NCI-H128 (cell line): Measurements from ENCODE around the gene GSTM2.

ENCODE experiments used
- DNase-seq: peaks from one replicate; lab custom pipeline; 2025; ENCODE audit not compliant: unreplicated experiment; lab: John Stamatoyannopoulos, UW

The GSTM2 gene

DNA sequence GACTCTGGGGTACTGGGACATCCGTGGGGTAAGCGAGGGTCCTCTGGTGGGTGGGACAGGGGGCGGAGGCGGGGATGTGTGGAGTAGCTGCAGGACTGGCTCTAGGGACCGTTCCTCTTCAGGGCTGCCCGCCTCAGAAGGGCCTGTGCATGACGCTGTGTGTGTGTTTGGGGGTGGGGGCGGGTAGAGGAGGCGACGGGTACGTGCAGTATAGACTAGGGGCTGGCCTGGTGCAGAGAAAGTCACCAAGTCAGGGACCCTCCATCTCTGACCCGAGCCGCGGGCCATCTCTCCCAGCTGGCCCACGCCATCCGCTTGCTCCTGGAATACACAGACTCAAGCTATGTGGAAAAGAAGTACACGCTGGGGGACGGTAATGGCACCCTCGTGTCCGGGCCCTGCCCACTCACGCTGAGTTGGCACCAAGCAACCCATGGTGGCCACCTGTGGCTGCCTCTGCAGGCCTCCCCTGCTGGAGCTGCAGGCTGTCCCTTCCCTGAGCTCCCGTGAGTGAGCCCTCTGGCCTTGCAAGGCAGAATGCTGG is 44.5 kb downstream of the GSTM2 start:
- no peak for DNase-seq

DNA sequence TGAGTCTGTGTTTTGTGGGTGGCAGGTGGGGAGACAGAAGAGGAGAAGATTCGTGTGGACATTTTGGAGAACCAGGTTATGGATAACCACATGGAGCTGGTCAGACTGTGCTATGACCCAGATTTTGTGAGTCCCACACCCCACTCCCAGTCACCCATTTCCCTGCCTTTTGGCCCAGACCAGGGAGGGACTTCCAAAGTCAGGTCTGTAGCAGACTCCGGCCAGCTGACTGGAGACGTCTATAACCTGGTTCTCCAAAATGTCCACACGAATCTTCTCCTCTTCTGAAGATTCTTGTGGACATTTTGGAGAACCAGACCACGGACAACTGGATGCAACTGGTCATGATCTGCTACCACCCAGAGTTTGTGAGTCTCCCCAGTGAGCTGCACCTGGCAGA is 45.8 kb downstream of the GSTM2 start:
- DNase-seq = no peak

DNA sequence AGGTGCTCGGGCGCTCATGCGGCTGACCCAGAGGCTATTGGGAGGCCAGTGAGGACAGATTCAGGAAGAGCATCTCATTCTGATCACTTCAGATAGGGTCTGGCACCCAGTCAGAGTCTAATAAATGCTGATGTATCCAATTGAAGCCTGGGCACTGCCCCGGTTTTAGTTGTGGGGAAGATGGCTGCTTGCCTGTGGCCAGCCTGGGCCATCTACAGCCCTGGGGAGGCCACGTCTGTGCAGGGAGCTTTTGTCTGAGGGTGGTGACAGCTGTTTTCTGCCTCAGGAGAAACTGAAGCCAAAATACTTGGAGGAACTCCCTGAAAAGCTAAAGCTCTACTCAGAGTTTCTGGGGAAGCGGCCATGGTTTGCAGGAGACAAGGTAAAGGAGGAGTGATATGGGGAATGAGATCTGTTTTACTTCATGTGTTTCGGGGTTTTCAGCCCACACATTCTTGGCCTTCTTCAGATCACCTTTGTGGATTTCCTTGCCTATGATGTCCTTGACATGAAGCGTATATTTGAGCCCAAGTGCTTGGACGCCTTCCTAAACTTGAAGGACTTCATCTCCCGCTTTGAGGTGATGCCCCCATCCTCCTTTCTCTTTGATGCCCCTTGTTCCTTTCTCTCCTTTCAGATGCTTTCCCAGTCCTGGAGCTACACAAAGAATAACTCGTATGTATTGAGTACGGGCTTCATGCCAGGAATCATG is 47.0 kb downstream of the GSTM2 start:
- no peak for DNase-seq

DNA sequence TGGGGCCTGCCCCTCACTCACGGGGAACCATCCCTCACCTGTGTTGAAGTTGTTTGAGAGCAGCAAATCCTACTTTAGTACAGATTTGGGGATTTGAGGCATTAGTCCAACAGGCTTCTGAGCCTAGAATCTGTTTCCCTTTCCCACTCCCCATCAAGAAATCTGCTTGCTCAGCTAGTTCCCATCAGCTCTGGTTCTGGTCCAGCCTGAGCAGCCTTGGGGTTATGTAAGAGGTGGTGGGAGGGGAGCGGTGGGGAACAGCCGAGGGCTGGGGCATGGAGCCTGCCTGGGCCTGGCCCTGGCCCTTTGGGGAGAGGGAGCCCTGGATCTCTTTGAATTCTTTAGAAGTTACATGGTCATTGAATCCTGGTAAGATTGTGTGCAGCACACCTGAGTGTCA is 48.3 kb downstream of the GSTM2 start:
- DNase-seq = no peak

DNA sequence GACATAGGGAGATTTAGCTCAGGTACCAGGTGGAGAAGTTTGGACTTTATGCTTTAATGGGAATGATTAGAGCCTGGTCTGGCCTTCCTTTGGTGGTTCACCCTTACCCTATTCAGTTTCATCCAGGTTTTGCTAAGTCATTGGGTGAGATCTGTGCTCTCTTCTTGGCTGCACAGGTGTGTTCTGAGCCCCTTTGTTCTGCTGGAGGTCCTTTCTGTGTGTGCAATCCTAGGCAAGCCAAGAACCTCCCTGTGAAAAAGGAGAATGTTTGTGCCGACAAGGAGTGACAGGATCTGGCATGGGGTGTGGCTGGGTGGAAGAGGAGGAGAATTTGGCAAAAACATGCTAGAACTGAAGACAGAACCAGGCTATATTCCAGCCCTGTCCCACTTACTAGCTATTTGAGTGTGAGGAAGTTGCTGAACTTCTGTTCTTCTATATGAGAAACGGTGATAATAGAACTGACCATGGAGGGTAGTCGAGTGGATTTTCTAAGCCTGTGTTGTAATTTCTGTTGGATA is 48.8 kb downstream of the GSTM2 start:
- no peak for DNase-seq

DNA sequence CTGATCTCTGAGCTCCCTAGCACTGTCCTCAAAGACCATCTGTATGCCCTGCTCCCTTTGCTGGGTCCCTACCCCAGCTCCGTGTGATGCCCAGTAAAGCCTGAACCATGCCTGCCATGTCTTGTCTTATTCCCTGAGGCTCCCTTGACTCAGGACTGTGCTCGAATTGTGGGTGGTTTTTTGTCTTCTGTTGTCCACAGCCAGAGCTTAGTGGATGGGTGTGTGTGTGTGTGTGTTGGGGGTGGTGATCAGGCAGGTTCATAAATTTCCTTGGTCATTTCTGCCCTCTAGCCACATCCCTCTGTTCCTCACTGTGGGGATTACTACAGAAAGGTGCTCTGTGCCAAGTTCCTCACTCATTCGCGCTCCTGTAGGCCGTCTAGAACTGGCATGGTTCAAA is 49.9 kb downstream of the GSTM2 start:
- DNase-seq = no peak

DNA sequence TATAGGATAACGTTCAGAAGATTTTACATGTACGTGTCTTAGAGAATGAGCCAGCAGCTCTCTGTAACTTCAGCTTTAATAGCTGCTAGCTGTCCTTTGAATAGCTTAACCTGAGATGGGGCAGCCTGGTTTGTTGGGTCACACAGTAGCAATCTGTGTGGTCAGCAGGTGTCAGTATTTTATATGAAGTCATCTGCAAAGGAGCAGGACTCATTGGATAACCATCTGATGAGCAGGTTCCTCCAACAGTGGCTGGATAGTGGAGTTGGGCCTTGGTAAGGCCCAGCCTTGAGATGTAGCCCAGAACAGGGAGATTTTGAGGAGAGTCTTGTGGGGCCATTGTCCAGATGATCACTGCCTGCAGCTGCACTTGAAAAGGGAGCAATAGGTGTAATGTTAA is 50.6 kb downstream of the GSTM2 start:
- no peak for DNase-seq

DNA sequence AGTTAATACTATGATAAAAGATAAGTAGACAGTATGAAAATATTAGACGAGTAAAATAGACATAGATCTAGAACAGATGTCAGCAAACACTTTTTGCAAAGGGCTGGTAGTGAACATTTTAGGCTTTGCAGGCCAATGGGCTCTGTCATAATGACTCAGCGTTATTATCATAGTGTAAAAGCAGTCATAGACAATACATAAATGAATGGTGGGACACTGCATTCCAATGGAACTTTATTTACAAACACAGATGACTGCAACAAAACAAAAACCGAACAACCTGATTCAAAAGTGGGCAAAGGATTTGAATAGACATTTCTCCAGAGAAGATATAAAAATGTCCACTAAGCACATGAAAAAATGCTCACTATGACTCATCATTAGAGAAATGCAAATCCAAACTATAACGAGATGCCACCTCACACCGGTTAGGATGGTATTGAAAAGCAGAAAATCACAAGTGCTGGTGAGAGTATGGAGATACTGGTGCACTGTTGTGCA is 51.5 kb downstream of the GSTM2 start:
- DNase-seq = no peak

DNA sequence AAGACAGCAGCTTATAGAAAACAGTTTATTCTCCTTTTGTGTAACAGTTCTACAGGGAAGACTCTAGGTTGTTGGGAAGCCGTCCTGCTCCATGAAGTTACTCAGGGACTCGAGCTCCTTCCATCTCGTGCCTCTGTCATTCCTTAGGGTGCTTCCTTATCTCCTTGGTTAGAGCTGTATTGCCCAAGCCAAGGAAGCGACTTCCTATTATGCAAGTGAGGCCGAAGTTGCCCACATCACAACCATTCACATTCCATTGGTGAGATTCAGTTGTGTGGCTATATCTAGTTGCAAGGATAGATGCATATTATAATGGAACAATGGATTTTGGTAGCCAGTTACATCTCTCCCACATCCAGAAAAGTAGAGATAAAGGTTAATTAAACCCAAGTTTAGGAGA is 53.2 kb downstream of the GSTM2 start:
- DNase-seq = no peak

DNA sequence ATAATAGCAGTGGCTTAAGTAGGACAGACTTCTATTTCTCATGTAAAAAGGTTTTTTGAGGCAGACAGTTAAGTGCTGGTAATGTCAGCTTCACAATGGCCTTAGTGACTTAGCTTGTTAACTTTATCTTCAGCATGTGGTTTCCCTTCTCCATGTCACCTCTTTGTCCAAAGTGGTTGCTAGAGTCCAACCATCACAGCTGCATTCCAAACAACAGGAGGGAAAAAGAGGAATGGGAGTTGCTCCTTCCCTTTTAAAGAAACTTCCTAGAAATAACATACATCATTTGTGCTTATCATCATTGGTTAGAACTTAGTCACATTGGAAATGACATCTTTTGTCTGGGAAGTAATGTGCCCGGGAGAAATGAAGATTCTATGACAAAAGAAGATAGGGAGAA is 54.1 kb downstream of the GSTM2 start:
- no peak for DNase-seq

DNA sequence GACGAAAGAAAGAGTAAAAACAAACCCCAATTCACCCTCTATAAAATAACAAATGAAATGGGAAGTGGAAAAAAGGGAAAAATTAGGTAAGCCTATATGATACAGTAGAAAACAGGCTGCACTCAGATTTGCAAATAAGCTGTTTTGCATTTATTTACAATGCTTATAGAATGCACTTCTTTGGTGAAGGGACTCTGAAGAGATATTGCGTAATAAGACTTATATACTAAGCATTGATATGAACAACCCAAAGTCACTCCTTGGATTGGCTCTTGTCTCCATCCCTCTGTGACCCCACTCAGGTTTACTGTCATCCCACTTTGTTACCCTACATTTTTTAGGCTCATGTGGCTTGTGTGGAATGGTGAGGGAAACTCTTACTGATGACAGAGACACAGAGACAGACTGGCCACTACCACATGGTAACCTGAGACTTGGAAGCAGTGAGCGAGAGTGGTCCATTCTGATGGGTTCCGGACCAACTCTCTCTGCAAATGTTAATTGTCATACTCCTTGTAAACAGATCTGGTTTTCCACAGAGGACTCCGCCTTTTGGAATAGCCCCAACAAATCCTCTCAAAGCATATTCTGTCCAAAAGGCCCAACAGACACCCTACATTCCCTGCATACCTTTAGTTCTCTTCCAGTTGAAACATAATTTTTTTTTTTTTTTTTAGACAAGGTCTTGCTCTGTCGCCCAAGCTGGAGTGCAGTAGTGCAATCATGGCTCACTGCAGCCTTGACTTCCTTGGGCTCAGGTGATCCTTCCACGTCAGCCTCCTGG is 55.2 kb downstream of the GSTM2 start:
- no peak for DNase-seq
